Testis (tissue), 3 donors: ENCODE results near the gene TEN1. TPM values are rescaled to one million over a fixed set of nuclear protein-coding genes. Genes with fewer than 3 reads are reported as not detected.
"Not testable (repeated sequence)": the region's sequence is repeated elsewhere in the genome, so short reads cannot be mapped to it uniquely, and the experiment has no call there.

ENCODE experiments used
- DNase-seq: peaks from one replicate; pipeline ENCODE4 v3.0.0-alpha.2; 2019
- H3K27ac ChIP-seq, 2 donors: fragments of 200-600 bp; sonication (generic); one replicate each; pipeline ENCODE4 v1.5.1; 2019
- H3K27me3 ChIP-seq: fragments of 200-600 bp; sonication (generic); one replicate; pipeline ENCODE4 v1.5.1; 2019
- H3K36me3 ChIP-seq: fragments of 200-600 bp; sonication (generic); one replicate; pipeline ENCODE4 v1.5.1; 2017; ENCODE audit warnings: low read depth; ENCODE audit errors: missing control alignments
- H3K4me1 ChIP-seq: fragments of 200-600 bp; sonication (generic); one replicate; pipeline ENCODE4 v1.5.1; 2019
- H3K4me3 ChIP-seq, 2 donors: fragments of 200-600 bp; sonication (generic); one replicate each; pipeline ENCODE4 v1.5.1; 2017 to 2019
- H3K9me3 ChIP-seq: fragments of 200-600 bp; sonication (generic); one replicate; pipeline ENCODE4 v1.5.1; 2017
- POLR2A ChIP-seq: fragments of 450-650 bp; IDR thresholded peaks from one replicate; pipeline ENCODE4 v1.6.1; 2017; ENCODE audit warnings: antibody characterized with exemption, mild to moderate bottlenecking, moderate library complexity
- WGBS, 2 donors: methylation state at CpG; one replicate each; pipeline ENCODE4 v1.1.5; 2018; 5-methylcytosine and 5-hydroxymethylcytosine counted together
- intact Hi-C: fragments of 100-400 bp; cut with DNase I; formaldehyde crosslinking; loops from one replicate; pipeline ENCODE4 v1.15.1; 2023; ENCODE audit warnings: low total_unique reads
- polyA plus RNA-seq: library from polyadenylated mRNA; stranded (reverse); fragments of 350-450 nt; fragmentation: Illumina TruSeq; extraction: RNeasy Lipid Tissue Mini Kit (QIAGEN cat#74804); gene quantifications from one replicate; pipeline ENCODE4 v1.2.3, GENCODE V29; 2014; ENCODE audit warnings: low read depth, low replicate concordance; ENCODE audit not compliant: insufficient read depth
- total RNA-seq, 2 donors: library from RNA; depleted of rRNA; stranded (reverse); fragments of >200 nt; gene quantifications; one replicate each; pipeline ENCODE4 v1.2.3, GENCODE V29; 2016
- TF ChIP-seq, protein P1 (sequence below), 3 experiments: fragments of 450-650 bp in 2 of 3; fragments of 200-600 bp in 1 of 3; sonication (generic) in 1 of 3; IDR thresholded peaks; one replicate each; pipeline ENCODE4 v1.5.1; 2016 to 2019; ENCODE audit warnings: antibody characterized with exemption in 3 of 3, mild to moderate bottlenecking in 2 of 3, moderate library complexity in 1 of 3

Gene TEN1
- total and polyA plus RNA-seq, 3 donors from 2014 or later = 15.4 to 19.5 (median 17.8) TPM

DNA sequence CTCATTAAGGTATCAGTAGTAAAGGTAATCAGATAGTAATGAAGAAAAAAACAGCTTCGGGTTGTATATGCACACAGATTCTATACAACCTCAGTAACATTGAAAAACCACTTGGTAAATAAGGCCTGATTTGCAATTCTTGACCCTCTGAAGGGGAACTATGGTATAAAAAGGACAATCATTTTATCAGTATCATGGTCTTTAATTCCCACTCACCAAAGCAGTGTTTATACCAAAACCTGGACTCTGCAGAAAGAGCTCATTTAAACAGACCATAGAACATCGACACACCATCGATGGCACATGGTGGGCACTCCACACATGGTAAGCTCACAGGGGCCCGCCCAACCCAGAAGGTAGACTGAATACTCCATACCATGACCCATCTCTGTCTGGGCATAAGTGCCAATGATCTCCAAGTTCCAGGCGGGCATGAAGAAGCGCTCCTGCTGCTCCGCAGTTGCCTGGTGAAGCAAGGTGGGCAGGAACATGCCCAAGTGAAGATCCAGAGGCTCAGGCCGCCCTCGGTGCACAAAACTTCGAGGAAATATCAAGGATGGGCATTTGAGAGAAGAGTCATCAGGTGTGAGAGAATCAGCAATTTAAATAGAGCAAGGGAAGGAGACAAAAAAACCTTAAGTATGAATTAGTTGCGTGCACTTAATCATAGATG lies 19.1 kb upstream of the TEN1 start:
- Histone ChIP-seq H3K4me3 (no peak overlapping the region), H3K27me3 (no peaks in the 10 kb centered on the region), H3K36me3 (no peaks in the 10 kb centered on the region), H3K4me1 (peaks cover 22% of the 10 kb centered on the region), H3K9me3 (no peaks in the 10 kb centered on the region), H3K27ac (peak overlapping the region in 1 of 2 donors; percentile 55)
- 93 to 94% methylated on average over 11 of the region's 11 CpGs for WGBS, 2 donors
- intact Hi-C loops = no loop called here
- TF ChIP-seq POLR2A = no peak
- TF ChIP-seq, protein P1, sequence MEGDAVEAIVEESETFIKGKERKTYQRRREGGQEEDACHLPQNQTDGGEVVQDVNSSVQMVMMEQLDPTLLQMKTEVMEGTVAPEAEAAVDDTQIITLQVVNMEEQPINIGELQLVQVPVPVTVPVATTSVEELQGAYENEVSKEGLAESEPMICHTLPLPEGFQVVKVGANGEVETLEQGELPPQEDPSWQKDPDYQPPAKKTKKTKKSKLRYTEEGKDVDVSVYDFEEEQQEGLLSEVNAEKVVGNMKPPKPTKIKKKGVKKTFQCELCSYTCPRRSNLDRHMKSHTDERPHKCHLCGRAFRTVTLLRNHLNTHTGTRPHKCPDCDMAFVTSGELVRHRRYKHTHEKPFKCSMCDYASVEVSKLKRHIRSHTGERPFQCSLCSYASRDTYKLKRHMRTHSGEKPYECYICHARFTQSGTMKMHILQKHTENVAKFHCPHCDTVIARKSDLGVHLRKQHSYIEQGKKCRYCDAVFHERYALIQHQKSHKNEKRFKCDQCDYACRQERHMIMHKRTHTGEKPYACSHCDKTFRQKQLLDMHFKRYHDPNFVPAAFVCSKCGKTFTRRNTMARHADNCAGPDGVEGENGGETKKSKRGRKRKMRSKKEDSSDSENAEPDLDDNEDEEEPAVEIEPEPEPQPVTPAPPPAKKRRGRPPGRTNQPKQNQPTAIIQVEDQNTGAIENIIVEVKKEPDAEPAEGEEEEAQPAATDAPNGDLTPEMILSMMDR (IDR thresholded peaks at IDR 0.05) = no peak
- no peak for DNase-seq

DNA sequence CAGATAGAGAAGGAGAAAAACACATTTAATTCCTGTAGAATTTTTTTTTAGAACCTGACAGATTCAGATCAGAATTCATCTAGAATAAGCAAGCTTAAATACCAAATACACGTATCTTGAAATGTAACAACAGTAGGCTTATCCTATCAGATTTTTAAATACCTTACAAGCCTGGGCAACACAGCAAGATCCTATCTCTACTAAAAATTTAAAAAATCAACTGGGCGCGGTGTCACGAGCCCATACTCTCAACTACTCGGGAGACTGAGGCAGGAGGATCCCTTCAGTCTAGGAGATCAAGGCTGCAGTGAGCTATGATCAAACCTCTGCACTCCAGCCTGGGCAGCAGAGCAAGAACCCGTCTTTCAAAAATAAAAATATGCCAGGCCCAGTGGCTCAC lies 13.6 kb upstream of the TEN1 start:
- no peak for TF ChIP-seq POLR2A
- TF ChIP-seq, protein P1 (IDR thresholded peaks at IDR 0.05) = no peak
- Histone ChIP-seq H3K36me3 (no peaks in the 10 kb centered on the region), H3K4me3 (no peak overlapping the region), H3K4me1 (peaks cover 8% of the 10 kb centered on the region), H3K27ac (no peak overlapping the region), H3K27me3 (no peaks in the 10 kb centered on the region), H3K9me3 (no peaks in the 10 kb centered on the region)
- no peak for DNase-seq
- intact Hi-C loops = no loop called here
- WGBS, 2 donors = 83 to 89% methylated on average over 6 of the region's 6 CpGs

DNA sequence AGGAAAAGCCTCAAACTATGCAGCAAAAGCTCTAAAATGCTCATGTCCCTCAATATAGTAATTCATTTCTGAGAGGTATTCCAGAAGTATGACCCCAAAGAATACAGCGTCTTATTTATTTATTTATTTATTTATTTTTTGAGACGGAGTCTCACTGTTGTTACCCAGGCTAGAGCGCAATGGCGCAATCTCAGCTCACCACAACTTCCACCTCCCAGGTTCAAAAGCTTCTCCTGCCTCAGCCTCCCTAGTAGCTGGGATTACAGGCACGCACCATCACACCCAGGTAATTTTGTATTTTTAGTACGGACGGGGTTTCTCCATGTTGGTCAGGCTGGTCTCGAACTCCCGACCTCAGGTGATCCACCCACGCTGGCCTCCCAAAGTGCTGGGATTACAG lies 10.0 kb upstream of the TEN1 start:
- H3K4me1 ChIP-seq, intact Hi-C loops, H3K27me3 ChIP-seq, DNase-seq, H3K9me3 ChIP-seq, H3K36me3 ChIP-seq, H3K4me3 ChIP-seq, H3K27ac ChIP-seq: not testable (repeated sequence)
- WGBS, 2 donors = 86 to 94% methylated on average over 10 of the region's 10 CpGs

DNA sequence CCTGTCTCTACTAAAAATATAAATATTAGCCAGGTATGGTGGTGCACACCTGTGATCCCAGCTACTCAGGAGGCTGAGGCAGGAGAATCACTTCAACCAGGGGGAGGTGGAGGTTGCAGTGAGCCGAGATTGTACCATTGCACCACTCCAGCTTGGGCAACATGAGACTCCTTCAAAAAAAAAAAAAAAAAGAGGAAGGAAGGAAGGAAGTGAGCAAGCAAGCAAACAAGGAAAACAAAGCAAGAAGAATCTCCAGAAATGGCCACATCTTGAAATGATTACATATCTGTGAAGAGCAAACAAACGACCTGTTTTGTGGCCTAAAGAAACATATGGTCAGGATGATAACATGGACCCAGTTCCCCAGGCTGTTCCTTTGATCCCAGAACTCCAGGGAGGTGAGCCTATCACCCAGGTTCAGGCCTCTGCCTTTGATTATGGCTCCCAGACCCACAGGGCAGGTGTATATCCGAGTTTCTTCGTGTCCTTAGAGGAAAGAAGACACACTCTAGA lies 9.0 kb upstream of the TEN1 start:
- Histone ChIP-seq H3K36me3 (no peaks in the 10 kb centered on the region), H3K27ac (no peak overlapping the region), H3K4me3 (no peak overlapping the region), H3K9me3 (no peaks in the 10 kb centered on the region), H3K27me3 (no peaks in the 10 kb centered on the region), H3K4me1 (peaks cover 4% of the 10 kb centered on the region)
- no peak for TF ChIP-seq POLR2A
- TF ChIP-seq, protein P1 (IDR thresholded peaks at IDR 0.05) = no peak
- WGBS, 2 donors = 61 to 74% methylated on average over 4 of the region's 4 CpGs
- DNase-seq = no peak
- intact Hi-C loops = no loop called here

DNA sequence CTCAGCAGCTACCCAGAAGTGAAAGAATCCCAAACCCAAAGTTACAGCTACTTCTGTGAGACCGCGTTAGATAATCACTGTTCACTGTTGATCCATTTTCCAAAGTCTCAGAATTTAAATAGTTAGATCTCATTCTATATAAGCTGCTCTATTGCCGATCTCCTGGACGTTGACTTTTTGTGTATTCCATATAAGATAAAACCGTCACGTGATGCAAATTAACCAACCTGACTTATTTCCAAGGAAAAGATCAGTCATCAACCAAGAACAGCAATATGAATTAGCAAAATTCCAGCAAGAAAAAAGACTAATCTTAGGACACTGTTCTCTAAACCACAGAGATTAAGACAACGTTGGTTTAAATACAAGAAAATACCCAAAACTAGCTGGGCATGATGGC lies 8.4 kb upstream of the TEN1 start:
- no peak for TF ChIP-seq POLR2A
- TF ChIP-seq, protein P1 (IDR thresholded peaks at IDR 0.05) = no peak
- DNase-seq = no peak
- H3K27me3 ChIP-seq = no peaks in the 10 kb centered on the region
- WGBS, 2 donors = 87 to 88% methylated on average over 7 of the region's 7 CpGs
- no peak overlapping the region for H3K4me3 ChIP-seq
- no peak overlapping the region for H3K27ac ChIP-seq
- H3K9me3 ChIP-seq = no peaks in the 10 kb centered on the region
- H3K4me1 ChIP-seq = peaks cover 4% of the 10 kb centered on the region
- intact Hi-C loops = no loop called here
- no peaks in the 10 kb centered on the region for H3K36me3 ChIP-seq

DNA sequence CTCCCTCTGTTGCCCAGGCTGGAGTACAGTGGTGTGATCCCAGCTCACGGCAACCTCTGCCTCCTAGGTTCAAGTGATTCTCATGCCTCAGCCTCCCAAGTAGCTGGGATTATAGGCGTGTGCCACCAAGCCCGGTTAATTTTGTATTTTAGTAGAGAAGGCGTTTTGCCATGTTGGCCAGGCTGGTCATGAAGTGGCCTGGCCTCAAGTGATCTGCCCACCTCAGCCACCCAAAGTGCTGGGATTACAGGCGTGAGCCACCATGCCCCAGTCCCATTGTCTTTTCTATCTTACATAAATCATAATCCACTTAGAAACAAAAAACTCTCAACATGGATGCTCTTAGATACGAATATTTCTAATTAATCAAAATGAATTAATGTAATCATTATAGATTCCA lies 3.9 kb upstream of the TEN1 start:
- H3K9me3 ChIP-seq, H3K36me3 ChIP-seq, intact Hi-C loops, H3K27ac ChIP-seq, DNase-seq, H3K27me3 ChIP-seq, H3K4me3 ChIP-seq: not testable (repeated sequence)
- WGBS, 2 donors = 88 to 89% methylated on average over 6 of the region's 6 CpGs
- peaks cover 17% of the 10 kb centered on the region for H3K4me1 ChIP-seq
